Mucosa of stomach (tissue), 1 donor: ENCODE results near the gene OR10H2.
"Not testable (repeated sequence)": the region's sequence is repeated elsewhere in the genome, so short reads cannot be mapped to it uniquely, and the experiment has no call there.

Source experiments
- H3K27me3 ChIP-seq: one replicate; pipeline ENCODE4 v1.7.0; 2013; ENCODE audit warnings: mild to moderate bottlenecking, low read length; ENCODE audit not compliant: control insufficient read depth, insufficient read depth
- H3K36me3 ChIP-seq: one replicate; pipeline ENCODE4 v1.7.0; 2013; ENCODE audit warnings: low read length; ENCODE audit not compliant: control insufficient read depth, insufficient read depth
- H3K4me1 ChIP-seq: one replicate; pipeline ENCODE4 v1.7.0; 2013; ENCODE audit warnings: mild to moderate bottlenecking, low read length; ENCODE audit not compliant: control insufficient read depth, insufficient read depth
- H3K4me3 ChIP-seq: one replicate; pipeline ENCODE4 v1.7.0; 2013; ENCODE audit warnings: low read length
- H3K9ac ChIP-seq: one replicate; pipeline ENCODE4 v1.7.0; 2013; ENCODE audit warnings: mild to moderate bottlenecking, low read length, moderate library complexity
- H3K9me3 ChIP-seq: one replicate; pipeline ENCODE4 v1.7.0; 2013; ENCODE audit warnings: mild to moderate bottlenecking, low read length, moderate library complexity; ENCODE audit not compliant: control insufficient read depth
- donor health status: Pancreatic carcinoma.

Gene OR10H2

DNA sequence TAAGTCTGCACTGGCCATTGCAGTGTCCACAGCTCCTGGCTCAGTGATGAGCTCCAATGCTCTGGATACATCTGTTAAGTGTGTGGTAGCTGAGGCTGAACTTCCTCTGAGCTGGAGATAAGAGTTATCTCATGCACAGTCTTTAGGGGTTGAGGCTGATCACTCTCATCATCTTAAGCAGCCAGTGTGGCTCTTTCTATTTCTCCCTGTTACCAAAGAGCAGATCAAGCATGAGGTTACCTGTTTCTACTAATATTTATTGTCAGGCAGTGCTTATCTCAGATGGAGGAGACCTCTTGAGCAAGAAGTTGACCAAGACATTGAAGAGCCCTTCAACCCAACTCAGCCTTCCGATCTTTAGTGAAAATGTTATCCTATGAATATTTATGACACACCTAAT lies 6.6 kb upstream of the OR10H2 start:
- H3K27me3 ChIP-seq: peaks cover 14% of the 10 kb centered on the region
- H3K9me3 ChIP-seq: no peaks in the 10 kb centered on the region
- H3K9ac ChIP-seq: no peak overlapping the region
- H3K4me1 ChIP-seq: no peaks in the 10 kb centered on the region
- no peak overlapping the region for H3K4me3 ChIP-seq
- H3K36me3 ChIP-seq: no peaks in the 10 kb centered on the region

DNA sequence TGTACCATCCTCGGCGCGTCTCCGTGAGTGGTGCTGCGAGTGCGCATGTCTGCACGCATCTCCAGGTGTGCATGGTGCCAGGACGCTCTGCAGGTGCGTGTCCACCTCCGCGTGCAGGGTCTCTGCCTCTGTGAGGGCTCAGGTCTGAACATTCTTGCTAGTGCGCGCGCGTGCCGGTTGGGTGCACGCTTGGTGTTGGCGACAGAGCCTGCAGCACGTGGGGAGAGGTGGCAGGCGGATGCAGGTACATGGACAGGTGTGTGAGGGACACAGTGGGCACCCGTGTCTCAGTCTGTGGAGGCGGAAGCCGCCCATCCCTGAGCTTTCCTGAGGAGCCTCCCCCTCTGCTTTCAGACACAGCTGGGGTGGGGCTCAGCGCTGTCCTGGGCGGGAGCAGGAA lies 4.9 kb upstream of the OR10H2 start:
- Histone ChIP-seq H3K4me1 (no peaks in the 10 kb centered on the region), H3K9me3 (no peaks in the 10 kb centered on the region), H3K4me3 (no peak overlapping the region), H3K36me3 (no peaks in the 10 kb centered on the region), H3K27me3 (peaks cover 6% of the 10 kb centered on the region), H3K9ac (no peak overlapping the region)

DNA sequence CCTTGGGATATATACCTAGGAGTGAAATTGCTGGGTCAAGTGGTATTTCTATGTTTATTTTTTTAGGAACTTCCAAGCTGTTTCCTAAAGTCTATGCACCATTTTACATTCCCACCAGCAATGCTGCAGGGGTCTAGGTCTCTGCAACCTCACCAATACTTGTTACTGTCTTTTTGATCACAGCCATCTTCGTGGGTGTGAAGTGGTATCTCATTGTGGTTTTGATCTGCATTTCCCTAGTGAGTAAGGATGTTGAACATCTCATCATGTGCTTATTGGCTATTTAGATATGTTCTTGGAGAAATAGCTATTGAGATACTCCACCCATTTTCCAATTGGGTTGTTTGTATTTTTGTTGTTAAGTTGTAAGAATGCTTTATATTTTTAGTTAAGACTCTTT lies 2.7 kb downstream of the OR10H2 start:
- Histone ChIP-seq H3K9me3 (no peaks in the 10 kb centered on the region), H3K4me3 (no peak overlapping the region), H3K36me3 (no peaks in the 10 kb centered on the region), H3K27me3 (no peaks in the 10 kb centered on the region), H3K4me1 (no peaks in the 10 kb centered on the region), H3K9ac (no peak overlapping the region)

DNA sequence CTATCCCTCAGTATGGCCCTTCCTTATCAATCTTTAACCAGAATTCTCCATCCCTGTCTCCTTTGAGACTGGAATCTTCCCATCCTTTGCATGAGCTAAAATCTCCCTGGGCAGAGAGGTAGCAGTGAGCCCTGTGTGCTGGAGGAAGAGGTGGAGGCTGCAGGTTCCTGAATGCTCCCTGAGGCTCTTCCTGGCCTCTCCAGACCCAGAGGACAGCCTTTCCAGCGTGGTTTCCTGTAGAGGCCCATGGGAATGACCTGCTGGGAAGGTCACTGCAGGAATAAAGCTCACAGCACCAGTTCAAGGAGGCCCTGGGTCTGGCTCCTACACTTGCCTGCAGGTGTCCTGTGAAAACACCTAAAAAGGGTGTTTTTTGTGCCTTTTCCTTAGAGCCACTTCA lies 4.6 kb downstream of the OR10H2 start:
- no peaks in the 10 kb centered on the region for H3K9me3 ChIP-seq
- H3K4me1 ChIP-seq: no peaks in the 10 kb centered on the region
- H3K27me3 ChIP-seq: no peaks in the 10 kb centered on the region
- no peaks in the 10 kb centered on the region for H3K36me3 ChIP-seq
- H3K9ac ChIP-seq: no peak overlapping the region
- no peak overlapping the region for H3K4me3 ChIP-seq

DNA sequence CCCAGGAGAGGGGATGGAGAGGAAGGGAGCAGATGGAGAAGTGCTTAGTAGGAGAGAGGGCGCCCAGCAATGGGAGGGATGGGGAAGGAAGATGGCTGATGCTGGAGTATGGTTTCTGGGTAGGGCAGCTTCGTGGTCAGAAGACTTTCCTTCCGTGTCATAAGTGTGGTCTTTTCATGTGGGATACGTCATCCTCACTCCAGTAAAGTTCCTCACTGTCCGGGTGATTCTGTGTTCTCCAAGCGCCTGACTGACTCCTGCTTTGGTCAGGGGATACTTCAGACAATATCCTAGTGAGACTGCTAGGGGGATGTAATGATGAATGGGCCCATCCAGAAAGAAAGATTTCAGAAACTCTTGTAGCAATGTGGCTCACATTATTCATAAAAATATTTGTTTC lies 6.1 kb downstream of the OR10H2 start:
- H3K27me3 ChIP-seq: no peaks in the 10 kb centered on the region
- H3K36me3 ChIP-seq: no peaks in the 10 kb centered on the region
- no peak overlapping the region for H3K9ac ChIP-seq
- H3K9me3 ChIP-seq: no peaks in the 10 kb centered on the region
- no peaks in the 10 kb centered on the region for H3K4me1 ChIP-seq
- H3K4me3 ChIP-seq: no peak overlapping the region

DNA sequence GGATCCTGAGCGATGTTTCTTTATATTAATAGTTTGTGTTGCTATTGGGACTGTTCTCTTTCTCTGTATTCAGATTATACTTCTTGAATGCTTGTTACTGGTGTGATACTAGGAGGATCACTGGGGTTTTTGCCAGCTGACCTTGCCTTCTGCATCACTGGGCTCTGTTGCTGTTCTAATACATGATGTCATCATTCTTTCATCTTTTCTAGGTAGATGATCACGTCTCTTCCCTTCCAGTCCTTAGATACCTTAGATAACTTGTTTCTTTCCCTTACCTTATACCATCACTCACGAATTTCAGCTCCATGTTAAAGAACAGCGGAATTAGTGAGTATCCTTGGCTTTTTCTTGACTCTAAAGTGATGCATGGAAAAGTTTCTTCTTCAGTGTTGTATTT lies 9.9 kb downstream of the OR10H2 start, which contains the start of gene OR10H3:
Gene OR10H3 (plus strand): TSS at position 264 of the 400 bp plus-strand sequence. CDS start 3,408 bp downstream, outside the sequence.
- no peaks in the 10 kb centered on the region for H3K4me1 ChIP-seq
- H3K4me3 ChIP-seq: no peak within 1 kb of the TSS
- H3K9ac ChIP-seq: no peak within 1 kb of the TSS
- H3K9me3 ChIP-seq: no peaks in the 10 kb centered on the region
- H3K36me3 ChIP-seq: no peaks in the 10 kb centered on the region
- no peaks in the 10 kb centered on the region for H3K27me3 ChIP-seq

DNA sequence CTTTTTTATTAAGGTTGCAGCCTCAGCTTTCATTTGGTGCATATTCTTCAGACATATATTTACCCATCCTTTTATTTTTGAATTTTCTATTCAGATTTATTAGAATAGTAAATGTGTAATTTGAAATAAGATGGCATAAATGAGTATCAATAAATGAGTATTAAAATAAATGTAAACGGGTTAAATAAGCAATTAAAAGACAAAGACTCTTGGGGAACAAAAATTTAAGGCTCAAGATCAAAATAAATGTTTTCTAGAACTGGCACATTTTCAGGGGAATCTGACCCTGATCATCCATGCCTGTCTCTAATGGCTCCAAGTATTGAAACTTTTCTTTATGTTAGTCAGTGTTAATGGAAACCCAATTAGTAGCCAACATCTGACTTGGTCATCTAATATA lies 13.0 kb downstream of the OR10H2 start:
- Histone ChIP-seq H3K9ac (no peak overlapping the region), H3K9me3 (no peaks in the 10 kb centered on the region), H3K4me1 (no peaks in the 10 kb centered on the region), H3K4me3 (no peak overlapping the region), H3K36me3 (no peaks in the 10 kb centered on the region), H3K27me3 (no peaks in the 10 kb centered on the region)

DNA sequence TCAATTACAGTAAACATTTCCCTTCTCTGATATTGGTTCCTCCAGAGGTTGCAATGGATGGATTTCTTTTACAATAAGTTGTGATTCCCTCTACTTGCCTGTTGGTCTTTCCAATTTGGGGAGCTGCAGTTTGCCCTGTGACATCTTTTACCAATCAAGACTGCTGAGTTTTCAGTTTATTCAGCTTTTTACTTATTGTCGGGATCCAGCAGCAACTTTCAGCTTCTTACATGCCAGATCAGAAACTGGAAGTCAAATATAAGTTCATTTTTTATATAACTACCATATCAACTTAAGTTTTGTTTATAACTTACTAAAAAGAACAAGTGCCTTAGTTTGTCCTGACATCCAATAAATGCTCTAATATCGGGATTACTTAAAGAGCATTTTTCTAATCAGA lies 20.4 kb downstream of the OR10H2 start:
- no peaks in the 10 kb centered on the region for H3K9me3 ChIP-seq
- no peaks in the 10 kb centered on the region for H3K4me1 ChIP-seq
- no peaks in the 10 kb centered on the region for H3K36me3 ChIP-seq
- H3K27me3 ChIP-seq: no peaks in the 10 kb centered on the region
- no peak overlapping the region for H3K9ac ChIP-seq
- H3K4me3 ChIP-seq: no peak overlapping the region

DNA sequence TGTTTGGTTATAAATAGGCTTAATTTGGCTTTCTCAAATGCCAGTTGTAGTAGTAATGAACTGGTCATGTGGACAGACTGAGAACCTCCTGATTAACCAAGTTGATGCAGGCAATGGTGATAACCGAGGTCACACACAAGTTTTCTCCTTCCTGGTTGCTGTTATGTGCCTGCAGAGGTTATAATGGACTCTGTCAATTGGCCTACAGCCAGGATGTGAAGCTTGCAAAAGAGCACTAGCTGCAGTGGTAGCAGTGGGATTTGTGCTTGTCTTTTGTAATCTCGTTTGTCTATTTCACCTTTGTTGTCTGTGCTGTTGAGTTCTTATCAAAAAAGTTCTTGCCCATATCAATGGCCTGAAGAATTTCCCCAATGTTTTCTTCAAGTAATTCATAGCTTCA lies 30.6 kb downstream of the OR10H2 start:
- H3K4me1 ChIP-seq: no peaks in the 10 kb centered on the region
- H3K27me3 ChIP-seq: no peaks in the 10 kb centered on the region
- no peaks in the 10 kb centered on the region for H3K36me3 ChIP-seq
- no peak overlapping the region for H3K9ac ChIP-seq
- no peaks in the 10 kb centered on the region for H3K9me3 ChIP-seq
- H3K4me3 ChIP-seq: no peak overlapping the region

DNA sequence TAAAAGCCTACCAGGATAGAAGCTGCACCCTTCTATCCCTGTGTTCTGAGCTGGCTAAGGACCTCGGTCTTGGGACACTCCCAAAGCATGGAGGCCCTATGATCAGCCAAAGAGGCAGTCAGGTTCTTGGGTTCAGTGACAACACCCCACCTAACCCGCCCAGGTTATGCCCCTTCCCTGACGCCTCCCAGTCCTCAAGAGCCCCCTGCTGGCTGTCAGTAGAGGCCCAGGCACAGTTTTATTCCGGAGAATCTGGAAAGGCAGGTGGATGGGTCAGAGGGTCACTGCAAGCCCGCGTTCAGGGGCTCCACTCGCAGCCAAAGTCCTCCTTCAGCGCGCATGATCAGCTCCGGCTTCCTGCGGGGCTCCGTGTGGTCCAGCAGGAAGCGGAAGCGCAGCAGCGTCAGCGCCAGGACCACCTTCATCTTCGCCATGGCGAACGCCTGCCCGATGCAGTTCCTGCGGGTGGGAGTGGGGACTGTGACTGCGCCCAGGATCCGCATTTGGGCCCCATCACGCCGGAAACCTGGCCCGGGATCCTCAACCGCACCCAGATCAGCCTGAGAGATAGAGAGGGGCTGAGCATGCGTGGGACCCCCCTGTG lies 32.2 kb downstream of the OR10H2 start:
- no peaks in the 10 kb centered on the region for H3K9me3 ChIP-seq
- H3K4me1 ChIP-seq: no peaks in the 10 kb centered on the region
- no peaks in the 10 kb centered on the region for H3K36me3 ChIP-seq
- H3K27me3 ChIP-seq: no peaks in the 10 kb centered on the region
- H3K4me3 ChIP-seq: no peak overlapping the region
- no peak overlapping the region for H3K9ac ChIP-seq

DNA sequence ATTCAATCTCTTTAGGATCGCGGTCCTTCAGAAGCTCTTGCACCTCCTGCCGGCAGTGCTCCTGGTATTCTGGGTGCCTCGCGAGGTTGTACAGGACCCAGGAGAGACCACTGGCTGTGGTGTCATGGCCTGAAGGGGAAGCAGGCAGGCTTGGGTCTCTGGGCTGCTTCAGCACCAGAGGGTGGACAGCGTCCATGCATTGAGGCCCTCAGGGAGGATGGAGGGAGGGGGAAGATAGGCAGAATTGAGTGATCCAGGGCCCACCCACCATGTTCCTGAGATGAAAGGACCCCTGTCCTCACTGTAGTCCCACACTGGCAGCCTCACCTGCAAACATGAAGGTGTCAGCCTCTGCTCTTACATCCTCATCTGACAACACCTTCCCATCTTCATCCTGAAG lies 41.8 kb downstream of the OR10H2 start:
- Histone ChIP-seq H3K9ac (no peak overlapping the region), H3K4me1 (no peaks in the 10 kb centered on the region), H3K4me3 (no peak overlapping the region), H3K9me3 (no peaks in the 10 kb centered on the region), H3K36me3 (no peaks in the 10 kb centered on the region), H3K27me3 (no peaks in the 10 kb centered on the region)

DNA sequence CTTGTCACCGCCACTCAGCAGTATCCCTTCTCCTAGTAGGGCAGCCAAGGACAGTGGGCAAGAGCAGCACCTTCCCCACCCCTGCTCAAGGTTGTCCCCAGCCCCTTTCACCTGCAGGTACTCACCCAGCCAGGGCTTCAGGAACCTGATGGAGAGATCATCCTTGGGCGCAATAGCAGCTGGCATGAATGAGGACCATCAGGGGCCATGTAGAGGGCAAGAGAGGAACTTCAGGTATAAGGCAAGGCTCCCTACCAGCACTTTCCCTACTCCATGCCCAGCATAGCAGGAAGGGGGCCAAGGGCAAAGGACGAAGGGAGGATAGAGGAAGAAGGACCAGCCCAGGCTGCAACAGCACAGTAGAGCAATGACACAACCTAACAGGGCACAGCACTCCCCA lies 46.3 kb downstream of the OR10H2 start:
- not testable (repeated sequence) for H3K4me1 ChIP-seq, H3K36me3 ChIP-seq, H3K27me3 ChIP-seq, H3K4me3 ChIP-seq, H3K9me3 ChIP-seq, H3K9ac ChIP-seq

DNA sequence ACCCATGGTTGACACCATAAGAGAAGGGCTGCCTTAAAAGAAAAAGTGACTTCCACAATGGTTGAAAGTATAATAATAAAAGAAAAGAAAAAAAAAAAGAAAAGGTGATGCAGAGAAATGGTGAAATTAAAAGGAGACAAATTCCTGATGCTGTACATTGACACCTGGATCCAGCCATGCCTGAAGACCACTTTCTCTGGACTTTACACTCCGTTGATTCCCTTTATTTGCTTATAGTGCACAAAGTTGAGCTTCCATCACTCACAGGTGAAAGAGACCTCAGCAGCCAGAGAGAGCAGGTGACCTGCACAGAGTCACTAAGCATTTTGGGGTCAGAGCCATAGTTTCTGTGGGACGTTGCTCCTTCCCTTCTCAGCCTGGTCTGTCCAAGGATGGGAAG lies 47.4 kb downstream of the OR10H2 start:
- Histone ChIP-seq H3K9ac (no peak overlapping the region), H3K36me3 (no peaks in the 10 kb centered on the region), H3K4me3 (no peak overlapping the region), H3K27me3 (no peaks in the 10 kb centered on the region), H3K9me3 (no peaks in the 10 kb centered on the region), H3K4me1 (peaks cover 3% of the 10 kb centered on the region)
